Left ventricle myocardium superior (tissue), 1 donor: ENCODE measurements around the gene KRTAP9-9. TPM values are rescaled to one million over a fixed set of nuclear protein-coding genes. Genes with fewer than 3 reads are reported as not detected.

Experiments
- total RNA-seq: library from RNA; stranded (reverse); fragmentation: NEBNext Ultra II Directional; extraction: Animal tissue kit (Norgen Biotek cat#: 25700); gene quantifications from one replicate; pipeline ENCODE4 v1.2.1, GENCODE V29; 2021
- donor health status: DM: no; HTN: yes; CAD: no; lungs with severe emphysema.

Gene KRTAP9-9
- total RNA-seq, 1 donor from 2014 or later: not detected

Other genes starting within 250 kb of the KRTAP9-9 start
- gene KRTAP3-1, start 246.3 kb upstream of the KRTAP9-9 start, total RNA-seq: not detected
- not detected for gene KRTAP1-5, start 228.2 kb upstream of the KRTAP9-9 start, total RNA-seq
- not detected for gene KRTAP1-4, start 225.2 kb upstream of the KRTAP9-9 start, total RNA-seq
- gene KRTAP1-3, start 220.5 kb upstream of the KRTAP9-9 start, total RNA-seq: not detected
- not detected for gene KRTAP1-1, start 213.9 kb upstream of the KRTAP9-9 start, total RNA-seq
- gene KRTAP2-1, start 208.1 kb upstream of the KRTAP9-9 start, total RNA-seq: not detected
- not detected for gene KRTAP2-2, start 200.2 kb upstream of the KRTAP9-9 start, total RNA-seq
- gene KRTAP2-3, start 195.3 kb upstream of the KRTAP9-9 start, total RNA-seq: not detected
- not detected for gene KRTAP2-4, start 189.5 kb upstream of the KRTAP9-9 start, total RNA-seq
- not detected for gene KRTAP4-7, start 171.2 kb upstream of the KRTAP9-9 start, total RNA-seq
- not detected for gene KRTAP4-8, start 157.2 kb upstream of the KRTAP9-9 start, total RNA-seq
- gene KRTAP4-16, start 153.2 kb upstream of the KRTAP9-9 start, total RNA-seq: not detected
- gene KRTAP4-9, start 150.0 kb upstream of the KRTAP9-9 start, total RNA-seq: not detected
- gene KRTAP4-11, start 137.0 kb upstream of the KRTAP9-9 start, total RNA-seq: not detected
- gene KRTAP4-12, start 131.2 kb upstream of the KRTAP9-9 start, total RNA-seq: not detected
- not detected for gene KRTAP4-6, start 114.8 kb upstream of the KRTAP9-9 start, total RNA-seq
- gene KRTAP4-5, start 105.6 kb upstream of the KRTAP9-9 start, total RNA-seq: not detected
- not detected for gene KRTAP4-4, start 94.6 kb upstream of the KRTAP9-9 start, total RNA-seq
- not detected for gene KRTAP4-3, start 87.2 kb upstream of the KRTAP9-9 start, total RNA-seq
- not detected for gene KRTAP4-2, start 77.2 kb upstream of the KRTAP9-9 start, total RNA-seq
- gene KRTAP4-1, start 70.5 kb upstream of the KRTAP9-9 start, total RNA-seq: not detected
- not detected for gene KRTAP9-1, start 65.5 kb upstream of the KRTAP9-9 start, total RNA-seq
- not detected for gene KRTAP9-2, start 28.7 kb upstream of the KRTAP9-9 start, total RNA-seq
- gene KRTAP9-3, start 22.9 kb upstream of the KRTAP9-9 start, total RNA-seq: not detected
- not detected for gene KRTAP9-8, start 17.4 kb upstream of the KRTAP9-9 start, total RNA-seq
- not detected for gene KRTAP9-4, start 5.7 kb upstream of the KRTAP9-9 start, total RNA-seq
- not detected for gene KRTAP9-6, start 10.0 kb downstream of the KRTAP9-9 start, total RNA-seq
- not detected for gene KRTAP9-7, start 20.3 kb downstream of the KRTAP9-9 start, total RNA-seq
- gene KRTAP29-1, start 47.5 kb downstream of the KRTAP9-9 start, total RNA-seq: not detected
- not detected for gene KRTAP16-1, start 53.9 kb downstream of the KRTAP9-9 start, total RNA-seq
- not detected for gene KRTAP17-1, start 60.3 kb downstream of the KRTAP9-9 start, total RNA-seq
- gene KRT33A, start 95.4 kb downstream of the KRTAP9-9 start, total RNA-seq: not detected
- gene KRT33B, start 114.4 kb downstream of the KRTAP9-9 start, total RNA-seq: not detected
- not detected for gene KRT34, start 126.9 kb downstream of the KRTAP9-9 start, total RNA-seq
- gene KRT31, start 142.2 kb downstream of the KRTAP9-9 start, total RNA-seq: not detected
- gene KRT37, start 169.2 kb downstream of the KRTAP9-9 start, total RNA-seq: not detected
- not detected for gene KRT38, start 185.6 kb downstream of the KRTAP9-9 start, total RNA-seq
- not detected for gene KRT32, start 212.0 kb downstream of the KRTAP9-9 start, total RNA-seq
- gene KRT35, start 225.8 kb downstream of the KRTAP9-9 start, total RNA-seq: not detected
- not detected for gene KRT36, start 234.5 kb downstream of the KRTAP9-9 start, total RNA-seq